Transverse colon (tissue), 4 donors: ENCODE data around the gene GPSM1.

Experiments used
- CTCF ChIP-seq, 5 experiments: fragments of 200-600 bp in 3 of 5; fragments of 450-650 bp in 2 of 5; sonication (generic) in 3 of 5; IDR thresholded peaks; 1 replicate in 2 of 5; 2 replicates in 3 of 5; pipeline ENCODE4 v1.5.1; 2016 to 2017; ENCODE audit warnings: antibody characterized with exemption in 5 of 5, inconsistent platforms in 3 of 5, mild to moderate bottlenecking in 2 of 5, moderate library complexity in 1 of 5
- EP300 ChIP-seq: sonication (generic); formaldehyde crosslinking; IDR thresholded peaks from one replicate; pipeline ENCODE4 v1.6.1; 2017; ENCODE audit warnings: antibody characterized with exemption, low read depth
- POLR2A ChIP-seq: fragments of 450-650 bp; IDR thresholded peaks from one replicate; pipeline ENCODE4 v1.6.1; 2016; ENCODE audit warnings: antibody characterized with exemption, mild to moderate bottlenecking, moderate library complexity
- POLR2AphosphoS5 ChIP-seq, 3 donors: sonication (generic); formaldehyde crosslinking; IDR thresholded peaks; one replicate each; pipeline ENCODE4 v1.6.1; 2016; ENCODE audit warnings: antibody characterized with exemption in 3 of 3

DNA sequence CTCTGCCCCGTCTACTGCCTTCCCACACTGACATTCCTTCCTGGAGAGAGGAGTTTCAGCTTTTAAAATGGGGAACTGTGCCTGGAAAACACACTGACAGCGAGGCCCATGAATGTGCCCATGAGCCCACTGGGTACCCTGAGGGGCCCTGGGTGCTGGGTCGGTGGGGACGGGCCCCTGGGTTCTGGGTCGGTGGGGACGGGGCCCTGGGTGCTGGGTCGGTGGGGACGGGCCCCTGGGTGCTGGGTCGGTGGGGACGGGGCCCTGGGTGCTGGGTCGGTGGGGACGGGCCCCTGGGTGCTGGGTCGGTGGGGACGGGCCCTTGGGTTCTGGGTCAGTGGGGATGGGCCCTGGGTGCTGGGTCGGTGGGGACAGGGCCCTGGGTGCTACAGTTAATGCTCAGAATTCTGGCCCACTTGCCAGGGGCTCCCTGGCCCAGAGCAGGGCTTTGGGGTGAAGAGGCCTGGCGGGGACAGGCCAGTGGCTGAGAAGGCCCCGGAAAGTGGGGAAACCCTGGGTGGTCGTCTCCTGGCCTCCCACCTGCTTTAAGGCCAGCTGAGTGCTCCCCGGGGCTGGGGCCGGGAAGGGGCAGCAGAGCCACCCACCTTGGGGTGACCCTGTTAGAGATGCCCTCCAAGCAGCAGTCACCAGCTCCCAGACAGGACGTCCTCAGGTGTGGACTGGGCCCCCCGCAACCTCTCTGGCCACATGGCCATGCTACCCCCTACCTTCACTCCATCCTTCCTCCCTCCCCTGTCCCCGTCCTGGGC, 2.5 kb downstream of the GPSM1 start:
- TF ChIP-seq POLR2A = no peak
- no peak for TF ChIP-seq CTCF (IDR thresholded peaks at IDR 0.05)
- no peak for TF ChIP-seq EP300
- no peak for TF ChIP-seq POLR2AphosphoS5 (IDR thresholded peaks at IDR 0.05)
